ENCODE data around the gene CACNB4.

The CACNB4 gene

GRCh38 chr2:152054593-152054992 lies 44.3 kb downstream of the CACNB4 start:
- ChIA-PET CTCF (no interaction called here), POLR2A (no interaction called here)
- TF ChIP-seq L3MBTL2 (conservative IDR thresholded peaks at IDR 0.05) (no peak), BHLHE40 (IDR thresholded peaks at IDR 0.05; ENCODE audit: borderline replicate concordance) (no peak), SUZ12 (IDR thresholded peaks at IDR 0.05) (no peak), CTBP1 (IDR thresholded peaks at IDR 0.05; ENCODE audit: borderline replicate concordance) (no peak), ARNT (IDR thresholded peaks at IDR 0.05) (no peak), FOXM1 (IDR thresholded peaks at IDR 0.05; ENCODE audit: borderline replicate concordance) (no peak), LEF1 (IDR thresholded peaks at IDR 0.05; ENCODE audit: borderline replicate concordance) (no peak), HDGF (IDR thresholded peaks at IDR 0.05; ENCODE audit: borderline replicate concordance) (no peak), FOXA1 (IDR thresholded peaks at IDR 0.05) (no peak), ZNF384 (IDR thresholded peaks at IDR 0.05) (no peak), ELF4 (IDR thresholded peaks at IDR 0.05) (no peak), TARDBP (IDR thresholded peaks at IDR 0.05) (no peak), SP1 (IDR thresholded peaks at IDR 0.05) (no peak), NFRKB (IDR thresholded peaks at IDR 0.05) (no peak)
- TF ChIP-seq, protein P1, sequence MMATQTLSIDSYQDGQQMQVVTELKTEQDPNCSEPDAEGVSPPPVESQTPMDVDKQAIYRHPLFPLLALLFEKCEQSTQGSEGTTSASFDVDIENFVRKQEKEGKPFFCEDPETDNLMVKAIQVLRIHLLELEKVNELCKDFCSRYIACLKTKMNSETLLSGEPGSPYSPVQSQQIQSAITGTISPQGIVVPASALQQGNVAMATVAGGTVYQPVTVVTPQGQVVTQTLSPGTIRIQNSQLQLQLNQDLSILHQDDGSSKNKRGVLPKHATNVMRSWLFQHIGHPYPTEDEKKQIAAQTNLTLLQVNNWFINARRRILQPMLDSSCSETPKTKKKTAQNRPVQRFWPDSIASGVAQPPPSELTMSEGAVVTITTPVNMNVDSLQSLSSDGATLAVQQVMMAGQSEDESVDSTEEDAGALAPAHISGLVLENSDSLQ (IDR thresholded peaks at IDR 0.05), result no peak
- DNase-seq (ENCODE audit: extremely low spot score), result no peak

GRCh38 chr2:152051436-152051835 lies 47.4 kb downstream of the CACNB4 start:
- TF ChIP-seq SUZ12 (IDR thresholded peaks at IDR 0.05), result no peak
- no peak for TF ChIP-seq LEF1 (IDR thresholded peaks at IDR 0.05; ENCODE audit: borderline replicate concordance)
- TF ChIP-seq FOXA1 (IDR thresholded peaks at IDR 0.05), result no peak
- TF ChIP-seq ZNF384 (IDR thresholded peaks at IDR 0.05), result no peak
- no peak for TF ChIP-seq L3MBTL2 (conservative IDR thresholded peaks at IDR 0.05)
- TF ChIP-seq HDGF (IDR thresholded peaks at IDR 0.05; ENCODE audit: borderline replicate concordance), result no peak
- ChIA-PET CTCF (no interaction called here), POLR2A (no interaction called here)
- DNase-seq (ENCODE audit: extremely low spot score), result no peak

GRCh38 chr2:152050915-152051314 lies 47.9 kb downstream of the CACNB4 start:
- POLR2A ChIA-PET, result no interaction called here
- CTCF ChIA-PET, result no interaction called here
- TF ChIP-seq LEF1 (IDR thresholded peaks at IDR 0.05; ENCODE audit: borderline replicate concordance) (no peak), SP1 (IDR thresholded peaks at IDR 0.05) (no peak), FOXM1 (IDR thresholded peaks at IDR 0.05; ENCODE audit: borderline replicate concordance) (no peak), CTBP1 (IDR thresholded peaks at IDR 0.05; ENCODE audit: borderline replicate concordance) (no peak), ZNF384 (IDR thresholded peaks at IDR 0.05) (no peak), BHLHE40 (IDR thresholded peaks at IDR 0.05; ENCODE audit: borderline replicate concordance) (no peak), HDGF (IDR thresholded peaks at IDR 0.05; ENCODE audit: borderline replicate concordance) (no peak), ELF4 (IDR thresholded peaks at IDR 0.05) (no peak)
- TF ChIP-seq, protein P1 (IDR thresholded peaks at IDR 0.05), result no peak
- DNase-seq (ENCODE audit: extremely low spot score), result no peak

DNA sequence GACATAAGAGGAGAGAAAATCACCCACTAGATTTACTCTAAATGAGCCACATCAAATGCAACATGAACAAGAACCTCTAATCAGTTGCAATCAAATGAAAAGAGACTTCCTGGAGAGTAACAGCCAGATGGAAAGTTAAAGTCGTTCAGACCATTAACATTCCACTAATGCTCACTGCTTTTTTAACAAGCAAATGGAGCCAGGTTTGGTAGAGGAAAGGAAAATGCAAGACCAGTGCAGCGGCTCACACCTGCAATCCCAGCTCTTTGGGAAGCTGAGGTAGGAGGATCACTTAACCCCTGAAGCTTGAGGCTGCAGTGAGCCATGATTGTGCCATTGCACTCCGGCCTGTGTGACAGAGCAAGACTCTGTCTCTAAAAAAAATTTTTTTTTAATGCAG lies 48.5 kb downstream of the CACNB4 start:
- TF ChIP-seq LEF1 (IDR thresholded peaks at IDR 0.05; ENCODE audit: borderline replicate concordance), result no peak
- no peak for TF ChIP-seq SUZ12 (IDR thresholded peaks at IDR 0.05)
- TF ChIP-seq FOXK2 (IDR thresholded peaks at IDR 0.05), result no peak
- no peak for TF ChIP-seq HDGF (IDR thresholded peaks at IDR 0.05; ENCODE audit: borderline replicate concordance)
- TF ChIP-seq FOXA1 (IDR thresholded peaks at IDR 0.05), result no peak
- TF ChIP-seq SP1 (IDR thresholded peaks at IDR 0.05), result no peak
- TF ChIP-seq, protein P1 (IDR thresholded peaks at IDR 0.05), result no peak
- no peak for TF ChIP-seq ARNT (IDR thresholded peaks at IDR 0.05)
- TF ChIP-seq FOXM1 (IDR thresholded peaks at IDR 0.05; ENCODE audit: borderline replicate concordance), result no peak
- TF ChIP-seq TARDBP (IDR thresholded peaks at IDR 0.05), result no peak
- no peak for TF ChIP-seq NFRKB (IDR thresholded peaks at IDR 0.05)
- TF ChIP-seq ZNF384 (IDR thresholded peaks at IDR 0.05), result no peak
- no peak for TF ChIP-seq CTBP1 (IDR thresholded peaks at IDR 0.05; ENCODE audit: borderline replicate concordance)
- no peak for TF ChIP-seq ELF4 (IDR thresholded peaks at IDR 0.05)
- no peak for TF ChIP-seq BHLHE40 (IDR thresholded peaks at IDR 0.05; ENCODE audit: borderline replicate concordance)
- no peak for TF ChIP-seq L3MBTL2 (conservative IDR thresholded peaks at IDR 0.05)
- no peak for DNase-seq (ENCODE audit: extremely low spot score)
- CTCF ChIA-PET, result no interaction called here
- POLR2A ChIA-PET, result no interaction called here

DNA sequence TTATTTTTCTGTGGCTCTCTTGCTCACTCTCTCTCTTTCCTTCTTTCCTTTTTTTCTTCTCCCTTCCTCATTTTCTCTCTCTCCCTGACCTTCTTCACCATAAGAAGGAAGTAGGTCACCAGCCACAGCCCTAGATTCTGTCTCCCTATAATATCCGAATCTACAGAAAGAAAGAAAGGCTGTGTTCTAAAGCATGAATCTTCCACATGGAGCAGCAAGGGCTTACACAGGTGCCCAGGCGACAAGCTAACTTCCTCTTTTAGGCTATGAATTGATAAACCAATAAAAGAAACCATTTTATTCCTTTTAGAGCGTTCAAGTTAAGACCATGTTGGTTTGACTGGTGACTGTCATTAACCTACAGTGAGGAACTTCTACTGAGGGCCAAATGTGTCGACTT lies 49.3 kb downstream of the CACNB4 start:
- no peak for DNase-seq (ENCODE audit: extremely low spot score)
- ChIA-PET CTCF (interaction anchor here (0.7 kb wide), 1 partner anchor 700 kb away, joined by 5 read pairs; no protein-coding TSS in a partner anchor), POLR2A (no interaction called here)
- TF ChIP-seq SUZ12 (IDR thresholded peaks at IDR 0.05) (no peak), FOXM1 (IDR thresholded peaks at IDR 0.05; ENCODE audit: borderline replicate concordance) (no peak), HDGF (IDR thresholded peaks at IDR 0.05; ENCODE audit: borderline replicate concordance) (no peak), ELF4 (IDR thresholded peaks at IDR 0.05) (no peak), CTBP1 (IDR thresholded peaks at IDR 0.05; ENCODE audit: borderline replicate concordance) (no peak), ZNF384 (IDR thresholded peaks at IDR 0.05) (no peak), ARNT (IDR thresholded peaks at IDR 0.05) (no peak), TARDBP (IDR thresholded peaks at IDR 0.05) (no peak), FOXK2 (IDR thresholded peaks at IDR 0.05) (no peak), L3MBTL2 (conservative IDR thresholded peaks at IDR 0.05) (no peak), FOXA1 (IDR thresholded peaks at IDR 0.05) (no peak), NFRKB (IDR thresholded peaks at IDR 0.05) (no peak), BHLHE40 (IDR thresholded peaks at IDR 0.05; ENCODE audit: borderline replicate concordance) (no peak), SP1 (IDR thresholded peaks at IDR 0.05) (no peak), LEF1 (IDR thresholded peaks at IDR 0.05; ENCODE audit: borderline replicate concordance) (no peak)

DNA sequence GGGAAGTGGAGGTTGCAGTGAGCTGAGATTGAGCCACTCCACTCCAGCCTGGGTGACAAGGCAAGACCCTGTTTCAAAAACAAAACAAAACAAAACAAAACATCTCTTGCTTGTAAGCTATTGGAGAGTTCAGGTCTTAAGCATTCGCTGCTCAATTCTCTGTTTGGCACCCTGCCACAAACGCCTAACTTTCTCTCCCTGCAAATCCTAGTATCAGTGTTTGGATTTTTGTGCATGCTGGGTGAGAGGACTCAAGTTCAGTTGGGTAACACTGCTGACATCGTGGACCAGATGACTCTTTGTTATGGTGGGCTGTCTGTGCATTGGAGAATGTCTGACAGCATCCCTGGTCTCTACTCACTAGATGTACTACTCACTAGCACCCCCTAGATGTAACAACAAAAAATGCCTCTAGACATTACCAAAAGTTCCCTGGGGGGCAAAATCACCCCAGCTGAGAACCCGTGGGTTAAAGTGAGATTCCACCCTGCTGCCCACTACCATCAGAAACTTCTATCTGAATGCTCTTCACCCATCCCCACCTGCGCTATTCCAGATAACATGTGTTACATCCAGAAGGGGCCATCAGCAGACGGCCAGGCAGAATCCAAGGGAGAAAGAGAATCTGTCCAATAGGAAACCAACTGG lies 50.9 kb downstream of the CACNB4 start:
- peak; percentile 58 for DNase-seq (ENCODE audit: extremely low spot score)
- TF ChIP-seq, protein P1 (IDR thresholded peaks at IDR 0.05), result no peak
- TF ChIP-seq TARDBP (IDR thresholded peaks at IDR 0.05), result no peak
- no peak for TF ChIP-seq SP1 (IDR thresholded peaks at IDR 0.05)
- TF ChIP-seq FOXA1 (IDR thresholded peaks at IDR 0.05), result no peak
- TF ChIP-seq NFRKB (IDR thresholded peaks at IDR 0.05), result no peak
- no peak for TF ChIP-seq SUZ12 (IDR thresholded peaks at IDR 0.05)
- TF ChIP-seq HDGF (IDR thresholded peaks at IDR 0.05; ENCODE audit: borderline replicate concordance), result no peak
- no peak for TF ChIP-seq FOXK2 (IDR thresholded peaks at IDR 0.05)
- TF ChIP-seq FOXM1 (IDR thresholded peaks at IDR 0.05; ENCODE audit: borderline replicate concordance), result no peak
- no peak for TF ChIP-seq BHLHE40 (IDR thresholded peaks at IDR 0.05; ENCODE audit: borderline replicate concordance)
- ChIA-PET POLR2A (no interaction called here), CTCF (interaction anchor here (0.6 to 2.0 kb wide), 5 partner anchors 9 to 107 kb away, joined by 3 to 9 read pairs (median 3); no protein-coding TSS in a partner anchor)

Measured in HEK293T (cell line).